Effector memory CD8-positive, alpha-beta T cell (primary cell): ENCODE data around the gene CNTN4.

Experiments
- ATAC-seq: fragments of 150-1000 bp; cut with Tn5 transposase; replicated peaks from 2 replicates; pipeline ENCODE4 v1.10.0; 2021; ENCODE audit warnings: mild to moderate bottlenecking, moderate library complexity
- DNase-seq, 3 experiments: peaks; one replicate each; pipeline ENCODE4 v3.0.0; 2021
- H3K27ac Mint-ChIP-seq, 2 donors: one replicate each; pipeline ENCODE4 v1.8.0; 2022; ENCODE audit warnings: mild to moderate bottlenecking in 2 of 2, mixed read lengths in 2 of 2, moderate library complexity in 2 of 2
- H3K27me3 Mint-ChIP-seq, 2 donors: one replicate each; pipeline ENCODE4 v1.8.0; 2022; ENCODE audit warnings: mixed read lengths in 2 of 2
- H3K36me3 Mint-ChIP-seq: one replicate; pipeline ENCODE4 v1.8.0; 2022; ENCODE audit warnings: mild to moderate bottlenecking, moderate library complexity, mixed read lengths; ENCODE audit not compliant: insufficient read depth
- H3K4me1 Mint-ChIP-seq, 2 donors: one replicate each; pipeline ENCODE4 v1.8.0; 2022; ENCODE audit warnings: low read depth in 2 of 2, mixed read lengths in 2 of 2
- H3K4me3 Mint-ChIP-seq, 2 donors: one replicate each; pipeline ENCODE4 v1.8.0; 2022; ENCODE audit warnings: mild to moderate bottlenecking in 2 of 2, mixed read lengths in 2 of 2, moderate library complexity in 2 of 2
- H3K9me3 Mint-ChIP-seq, 2 donors: one replicate each; pipeline ENCODE4 v1.8.0; 2022; ENCODE audit warnings: mixed read lengths in 2 of 2

CNTN4 gene

DNA sequence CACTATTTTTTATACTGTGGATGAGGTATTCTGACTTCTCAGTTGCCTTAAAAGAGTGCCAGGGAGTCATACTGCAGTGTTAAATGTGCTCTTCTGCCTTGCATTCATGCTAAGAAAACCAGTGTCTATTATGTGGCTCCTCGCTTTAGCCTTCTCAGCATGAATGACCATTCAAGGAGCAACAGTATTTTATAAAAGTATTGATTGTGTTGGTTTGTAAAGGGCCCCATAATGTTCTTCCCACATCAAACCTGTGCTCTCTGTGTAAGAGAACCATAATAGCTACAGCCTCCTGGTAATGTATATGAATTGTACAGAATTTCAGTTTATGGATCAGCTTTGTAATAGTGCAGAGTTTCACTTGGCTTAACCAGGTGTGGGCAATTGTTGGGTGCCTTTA is 316.4 kb downstream of the CNTN4 start:
- Mint-ChIP-seq H3K27ac (no peak overlapping the region), H3K36me3 (no peaks in the 10 kb centered on the region), H3K9me3 (no peaks in the 10 kb centered on the region), H3K4me3 (no peak overlapping the region), H3K27me3 (no peaks in the 10 kb centered on the region), H3K4me1 (no peaks in the 10 kb centered on the region)
- no peak for DNase-seq
- no peak for ATAC-seq

DNA sequence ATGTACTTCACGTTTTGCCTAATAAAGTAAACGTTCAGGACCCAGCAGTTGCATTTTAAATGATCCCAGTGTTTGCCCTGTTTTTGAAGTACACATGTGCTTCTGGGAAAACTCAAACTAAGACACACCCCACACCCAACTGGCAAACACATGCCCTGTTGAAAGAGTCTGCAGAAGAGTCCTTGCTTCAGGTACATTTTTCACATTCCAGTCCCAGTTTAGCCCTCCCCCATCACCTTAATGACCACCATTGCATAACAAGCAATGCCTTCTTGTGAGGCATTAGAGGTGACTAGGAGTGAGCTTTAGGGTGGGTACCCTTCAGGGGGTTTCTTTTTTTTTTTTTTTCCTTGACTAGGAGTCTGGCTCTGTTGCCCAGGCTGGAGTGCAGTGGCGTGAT is 322.3 kb downstream of the CNTN4 start:
- H3K36me3 Mint-ChIP-seq = no peaks in the 10 kb centered on the region
- DNase-seq (no peak), ATAC-seq (no peak)
- no peaks in the 10 kb centered on the region for H3K27me3 Mint-ChIP-seq
- no peaks in the 10 kb centered on the region for H3K4me1 Mint-ChIP-seq
- H3K4me3 Mint-ChIP-seq = no peak overlapping the region
- no peak overlapping the region for H3K27ac Mint-ChIP-seq
- no peaks in the 10 kb centered on the region for H3K9me3 Mint-ChIP-seq

DNA sequence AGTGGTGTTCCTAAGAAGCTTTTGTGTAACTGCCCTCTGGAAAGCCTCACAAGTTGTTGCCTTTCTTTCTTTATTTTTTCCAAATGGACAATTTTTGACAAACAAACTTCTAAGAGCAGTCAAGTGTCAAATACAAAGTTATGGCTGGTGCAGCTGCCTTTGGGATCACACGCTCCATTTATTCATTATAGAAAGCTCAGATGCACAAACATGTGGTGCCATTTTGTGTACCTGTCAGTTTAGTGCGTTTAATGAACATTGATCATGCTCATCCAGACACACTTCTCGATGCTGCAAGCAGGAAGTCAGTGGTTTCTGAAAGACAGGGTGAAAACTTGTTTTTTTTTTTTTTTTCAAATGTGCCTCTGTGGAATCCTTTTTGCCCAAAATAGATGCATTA is 324.5 kb downstream of the CNTN4 start:
- Mint-ChIP-seq H3K36me3 (no peaks in the 10 kb centered on the region), H3K9me3 (no peaks in the 10 kb centered on the region), H3K4me1 (no peaks in the 10 kb centered on the region), H3K4me3 (no peak overlapping the region), H3K27ac (no peak overlapping the region), H3K27me3 (no peaks in the 10 kb centered on the region)
- no peak for ATAC-seq
- no peak for DNase-seq

DNA sequence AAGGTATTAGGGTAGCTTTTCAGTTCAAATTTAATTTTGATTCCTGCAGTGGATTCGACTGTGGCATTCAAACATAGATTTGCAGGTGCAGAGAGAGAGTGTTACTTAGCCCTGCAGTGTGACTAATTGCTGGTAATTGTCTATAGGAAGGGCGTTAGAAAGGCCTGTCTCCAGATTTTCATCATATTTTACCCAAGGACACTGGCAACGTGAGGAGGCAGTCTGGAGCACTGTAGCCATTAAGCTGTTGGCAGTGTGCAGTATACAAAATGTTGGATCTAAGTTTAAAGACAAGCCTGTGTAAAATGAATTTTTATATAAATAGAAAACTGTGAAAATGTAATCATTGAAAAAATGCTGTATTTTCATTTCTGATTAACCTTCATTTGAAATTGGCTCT is 342.9 kb downstream of the CNTN4 start:
- H3K4me3 Mint-ChIP-seq = no peak overlapping the region
- H3K9me3 Mint-ChIP-seq = peaks cover 0 to 3% of the 10 kb centered on the region in 2 donors
- DNase-seq (no peak), ATAC-seq (no peak)
- H3K27me3 Mint-ChIP-seq = no peaks in the 10 kb centered on the region
- no peak overlapping the region for H3K27ac Mint-ChIP-seq
- no peaks in the 10 kb centered on the region for H3K36me3 Mint-ChIP-seq
- no peaks in the 10 kb centered on the region for H3K4me1 Mint-ChIP-seq

DNA sequence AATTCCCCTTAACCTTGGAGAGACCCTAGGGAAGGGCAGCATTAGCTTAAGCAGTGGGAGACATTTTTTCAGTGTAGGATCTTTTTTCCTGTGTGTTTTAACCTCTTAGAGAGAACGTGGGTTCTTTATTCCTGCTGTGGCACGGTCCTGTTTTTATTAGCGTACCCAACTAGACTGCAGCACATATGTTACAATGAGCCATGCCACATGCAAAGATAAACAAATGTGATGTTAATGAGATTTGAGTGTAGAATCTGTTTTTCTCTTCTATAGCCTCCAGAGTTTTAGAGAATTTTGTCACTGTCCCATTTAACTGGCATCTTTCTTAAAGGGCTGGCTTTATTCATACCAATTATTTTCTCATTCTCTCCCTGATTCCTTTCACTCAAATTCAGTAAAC is 347.5 kb downstream of the CNTN4 start:
- Mint-ChIP-seq H3K27me3 (no peaks in the 10 kb centered on the region), H3K27ac (no peak overlapping the region), H3K4me1 (no peaks in the 10 kb centered on the region), H3K4me3 (no peak overlapping the region), H3K9me3 (peaks cover 0 to 5% of the 10 kb centered on the region in 2 donors), H3K36me3 (no peaks in the 10 kb centered on the region)
- DNase-seq (no peak), ATAC-seq (no peak)

DNA sequence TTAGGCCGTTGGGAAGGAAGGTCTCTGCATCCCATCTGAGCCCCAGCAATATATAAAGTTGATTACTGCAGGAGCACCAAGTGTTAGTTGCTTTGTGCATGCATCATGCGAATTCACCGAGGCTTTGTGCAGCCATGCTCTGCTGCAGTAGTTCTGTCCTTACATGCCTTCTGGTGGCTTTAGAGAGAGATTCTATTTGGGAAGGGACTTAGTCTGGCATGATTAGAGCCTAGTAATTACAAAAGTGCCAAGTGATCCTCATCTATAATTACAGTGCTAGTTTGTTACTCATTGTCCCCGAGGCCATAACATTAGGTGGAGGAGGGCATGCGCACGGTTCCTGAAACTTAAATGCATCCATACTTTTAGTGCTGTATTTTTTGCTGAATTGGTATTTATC is 353.6 kb downstream of the CNTN4 start:
- H3K36me3 Mint-ChIP-seq = no peaks in the 10 kb centered on the region
- no peaks in the 10 kb centered on the region for H3K4me1 Mint-ChIP-seq
- H3K9me3 Mint-ChIP-seq = peaks cover 2 to 5% of the 10 kb centered on the region in 2 donors
- H3K27ac Mint-ChIP-seq = no peak overlapping the region
- no peak for DNase-seq
- no peak overlapping the region for H3K4me3 Mint-ChIP-seq
- ATAC-seq = no peak
- H3K27me3 Mint-ChIP-seq = no peaks in the 10 kb centered on the region

DNA sequence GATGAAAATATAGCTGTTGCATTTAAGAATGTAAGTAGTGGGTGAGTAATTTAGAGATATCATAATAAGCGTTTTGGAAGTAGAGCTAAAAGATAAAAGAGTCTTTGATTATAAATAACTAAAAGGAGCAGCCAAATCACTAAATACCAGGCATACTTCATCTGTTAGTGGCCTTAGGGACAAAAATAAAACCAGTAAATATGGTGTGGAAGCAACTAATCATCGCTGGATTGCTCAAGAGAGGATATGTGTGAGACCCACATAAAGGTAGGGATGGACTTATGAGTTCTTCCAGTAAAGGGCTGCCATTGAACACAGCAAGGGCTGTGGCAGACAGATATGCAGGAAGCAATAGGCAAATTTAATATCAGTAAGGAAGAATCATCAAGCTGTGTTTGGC is 356.2 kb downstream of the CNTN4 start:
- H3K27me3 Mint-ChIP-seq = no peaks in the 10 kb centered on the region
- H3K36me3 Mint-ChIP-seq = no peaks in the 10 kb centered on the region
- H3K27ac Mint-ChIP-seq = no peak overlapping the region
- H3K4me1 Mint-ChIP-seq = no peaks in the 10 kb centered on the region
- no peak for DNase-seq
- ATAC-seq = no peak
- H3K9me3 Mint-ChIP-seq = peaks cover 0 to 2% of the 10 kb centered on the region in 2 donors
- no peak overlapping the region for H3K4me3 Mint-ChIP-seq

DNA sequence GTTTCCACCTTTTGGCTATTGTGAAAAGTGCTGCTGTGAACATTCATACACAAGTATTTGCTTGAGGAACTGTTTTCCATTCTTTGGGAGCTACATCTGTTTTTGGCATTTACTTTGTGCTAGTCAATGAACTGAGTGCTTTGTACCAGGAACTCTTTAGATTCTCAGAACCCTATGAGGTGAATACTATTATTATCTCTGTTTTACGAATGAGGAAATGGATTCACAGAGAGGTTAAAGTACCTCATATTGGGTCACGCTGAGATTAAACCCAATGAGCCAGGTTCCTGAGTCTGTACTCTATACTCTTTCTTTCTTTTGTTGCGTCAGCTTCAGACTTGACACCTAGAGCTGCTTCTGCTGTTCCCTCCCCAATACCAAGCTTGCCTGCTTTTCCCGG is 358.1 kb downstream of the CNTN4 start:
- ATAC-seq (no peak), DNase-seq (no peak)
- Mint-ChIP-seq H3K4me3 (no peak overlapping the region), H3K4me1 (no peaks in the 10 kb centered on the region), H3K36me3 (no peaks in the 10 kb centered on the region), H3K9me3 (peaks cover 0 to 2% of the 10 kb centered on the region in 2 donors), H3K27me3 (no peaks in the 10 kb centered on the region), H3K27ac (no peak overlapping the region)

DNA sequence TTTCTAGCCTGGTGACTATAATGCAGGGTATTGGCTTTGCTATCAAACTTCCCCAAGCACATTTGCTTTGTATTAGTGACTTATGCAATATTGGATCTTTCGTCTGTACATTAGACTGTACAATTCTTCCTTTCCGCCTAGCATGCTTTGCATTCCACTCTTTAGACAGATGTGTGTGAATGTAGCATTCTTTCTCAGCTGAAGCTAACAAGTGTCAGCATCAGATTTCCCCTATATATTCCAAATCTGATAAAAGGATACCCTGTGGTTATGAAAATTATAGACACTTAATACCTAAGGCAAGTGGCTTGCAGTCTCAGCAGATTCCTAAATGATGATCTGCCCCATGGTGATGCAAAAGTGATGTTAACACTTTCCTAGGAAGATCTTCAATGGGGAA is 360.1 kb downstream of the CNTN4 start:
- ATAC-seq (no peak), DNase-seq (no peak)
- H3K4me3 Mint-ChIP-seq = no peak overlapping the region
- peaks cover 0 to 2% of the 10 kb centered on the region in 2 donors for H3K9me3 Mint-ChIP-seq
- no peaks in the 10 kb centered on the region for H3K36me3 Mint-ChIP-seq
- no peaks in the 10 kb centered on the region for H3K4me1 Mint-ChIP-seq
- H3K27ac Mint-ChIP-seq = no peak overlapping the region
- no peaks in the 10 kb centered on the region for H3K27me3 Mint-ChIP-seq

DNA sequence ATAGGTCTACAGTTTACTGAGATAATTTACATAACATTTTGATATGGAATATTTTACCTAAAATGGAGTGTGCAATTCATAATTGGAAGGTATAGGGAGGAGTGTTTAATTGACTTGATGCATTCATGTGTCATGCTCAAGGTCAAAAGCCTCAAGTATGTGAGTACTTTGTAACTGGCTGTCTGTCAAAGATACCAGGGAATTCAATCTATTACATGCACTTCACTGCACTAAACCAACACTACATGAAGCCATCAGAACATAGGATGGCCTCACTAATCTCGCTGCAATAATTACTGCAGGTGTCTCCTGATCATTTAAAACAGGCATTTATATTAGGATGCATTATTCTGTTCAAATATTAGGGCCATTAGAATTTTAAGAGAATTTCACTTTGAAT is 367.2 kb downstream of the CNTN4 start:
- Mint-ChIP-seq H3K9me3 (no peaks in the 10 kb centered on the region), H3K4me3 (no peak overlapping the region), H3K36me3 (peaks cover under 1% of the 10 kb centered on the region), H3K4me1 (no peaks in the 10 kb centered on the region), H3K27ac (no peak overlapping the region), H3K27me3 (no peaks in the 10 kb centered on the region)
- ATAC-seq = no peak
- DNase-seq = no peak

DNA sequence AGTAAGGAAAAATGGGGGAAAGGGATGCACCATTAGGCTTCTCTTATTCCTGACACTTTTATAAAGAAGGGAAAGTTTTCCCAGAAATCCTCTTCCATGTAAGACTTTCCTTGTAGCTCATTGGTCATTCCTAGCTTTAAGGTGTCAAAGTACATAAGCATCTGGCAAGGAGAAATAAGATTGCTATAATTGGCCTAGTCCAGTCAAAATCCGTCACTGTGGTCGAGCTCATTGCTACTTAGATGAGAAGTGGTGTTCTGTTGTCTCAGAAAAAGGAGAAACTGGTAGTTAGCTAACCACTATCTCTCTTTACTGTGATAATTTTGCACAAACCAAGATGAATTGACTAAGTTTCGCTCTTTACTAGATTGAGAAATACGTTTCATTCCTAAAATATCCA is 370.1 kb downstream of the CNTN4 start:
- Mint-ChIP-seq H3K9me3 (peaks cover 2 to 4% of the 10 kb centered on the region in 2 donors), H3K4me3 (no peak overlapping the region), H3K36me3 (peaks cover 3% of the 10 kb centered on the region), H3K27ac (no peak overlapping the region), H3K27me3 (no peaks in the 10 kb centered on the region), H3K4me1 (no peaks in the 10 kb centered on the region)
- DNase-seq (no peak), ATAC-seq (no peak)

DNA sequence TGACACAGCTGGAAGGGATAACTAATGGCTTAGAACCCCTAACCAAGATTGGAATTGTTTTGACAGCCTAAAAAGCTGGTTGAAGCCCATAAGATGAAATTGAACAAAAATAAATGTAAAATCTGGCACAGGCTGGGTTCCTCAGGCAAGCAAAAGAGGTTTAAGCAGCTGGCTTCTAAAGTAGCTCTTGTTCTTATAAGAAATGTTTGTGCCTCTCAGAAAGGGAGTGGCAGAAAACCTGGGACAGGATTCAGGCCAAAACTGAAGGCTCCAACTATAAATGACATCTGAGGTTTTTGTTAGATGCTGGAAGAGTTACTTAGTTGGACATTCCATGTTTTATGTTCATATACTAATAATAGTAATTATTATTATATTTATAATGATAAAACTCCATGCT is 378.3 kb downstream of the CNTN4 start:
- DNase-seq = no peak
- H3K27me3 Mint-ChIP-seq = no peaks in the 10 kb centered on the region
- H3K4me3 Mint-ChIP-seq = no peak overlapping the region
- no peak overlapping the region for H3K27ac Mint-ChIP-seq
- H3K4me1 Mint-ChIP-seq = no peaks in the 10 kb centered on the region
- no peak for ATAC-seq
- H3K9me3 Mint-ChIP-seq = peaks cover 4 to 8% of the 10 kb centered on the region in 2 donors
- peaks cover 2% of the 10 kb centered on the region for H3K36me3 Mint-ChIP-seq

DNA sequence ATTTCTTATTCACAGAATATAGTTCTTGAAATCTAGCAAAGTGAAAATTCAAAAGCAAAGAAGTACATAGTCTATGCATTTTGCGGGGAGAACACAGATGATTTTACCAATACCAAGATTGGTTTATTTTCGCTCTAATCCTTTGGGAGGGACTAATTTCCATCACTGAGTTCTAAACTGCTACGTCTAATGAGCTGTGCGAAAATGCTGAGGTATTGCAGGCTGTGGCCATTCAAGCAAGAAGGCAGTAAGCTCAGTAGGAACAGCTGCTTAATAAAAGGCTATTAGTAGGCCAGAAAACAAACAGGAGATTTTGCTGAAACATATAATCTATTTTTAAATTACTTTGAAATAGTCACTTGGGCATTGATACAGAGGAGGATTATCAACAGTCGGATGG is 379.0 kb downstream of the CNTN4 start:
- no peak overlapping the region for H3K27ac Mint-ChIP-seq

DNA sequence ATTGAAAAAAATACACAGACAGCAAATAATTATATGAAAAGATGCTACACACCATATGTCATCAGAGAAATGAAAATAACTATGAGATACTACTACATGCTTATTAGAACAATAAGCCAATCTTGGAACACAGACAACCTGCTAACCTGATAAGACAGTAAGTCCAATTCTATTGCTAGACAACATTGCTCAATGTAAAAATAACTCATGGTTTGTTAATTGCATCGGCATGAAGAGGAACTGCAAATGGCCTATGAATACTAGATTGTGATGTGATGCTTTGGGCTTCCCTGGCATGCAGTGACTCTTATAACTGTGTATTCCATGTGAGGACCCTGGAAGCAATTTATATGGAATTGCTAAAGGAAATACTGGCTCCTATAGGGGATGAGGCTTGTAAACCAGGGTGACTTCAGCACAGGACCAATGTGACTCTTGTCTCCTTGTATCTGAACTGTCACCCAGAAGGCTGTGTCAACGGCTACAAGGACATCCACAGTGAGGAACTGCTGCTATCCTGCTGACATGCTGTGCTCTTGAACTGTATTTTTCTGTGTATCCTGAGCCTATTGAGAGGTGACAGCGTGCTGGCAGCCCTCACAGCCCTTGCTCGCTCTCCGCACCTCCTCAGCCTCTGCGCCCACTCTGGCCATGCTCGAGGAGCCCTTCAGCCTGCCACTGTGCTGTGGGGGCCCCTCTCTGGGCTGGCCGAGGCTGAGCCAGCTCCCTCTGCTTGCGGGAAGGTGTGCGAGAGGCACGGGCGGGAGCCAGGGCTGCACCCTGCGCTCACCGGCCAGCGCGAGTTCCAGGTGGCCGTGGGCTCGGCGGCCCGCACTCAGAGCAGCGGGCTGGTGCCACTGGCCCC is 385.7 kb downstream of the CNTN4 start:
- DNase-seq (no peak), ATAC-seq (no peak)
- Mint-ChIP-seq H3K4me1 (no peaks in the 10 kb centered on the region), H3K9me3 (no peaks in the 10 kb centered on the region), H3K27me3 (no peaks in the 10 kb centered on the region), H3K4me3 (no peak overlapping the region), H3K27ac (no peak overlapping the region), H3K36me3 (no peaks in the 10 kb centered on the region)

More for the DNA sequence above, 379.0 kb downstream of the CNTN4 start:
- H3K9me3 Mint-ChIP-seq = peaks cover 0 to 8% of the 10 kb centered on the region in 2 donors
- no peaks in the 10 kb centered on the region for H3K27me3 Mint-ChIP-seq
- peaks cover 2% of the 10 kb centered on the region for H3K36me3 Mint-ChIP-seq
- H3K4me1 Mint-ChIP-seq = no peaks in the 10 kb centered on the region
- H3K4me3 Mint-ChIP-seq = no peak overlapping the region
- DNase-seq (no peak), ATAC-seq (no peak)
